Left renal cortex interstitium (tissue), 4 donors: ENCODE measurements around the gene OR4F17. TPM values are rescaled to one million over a fixed set of nuclear protein-coding genes. Genes with fewer than 3 reads are reported as not detected.
"Not testable (repeated sequence)": the region's sequence is repeated elsewhere in the genome, so short reads cannot be mapped to it uniquely, and the experiment has no call there.

Experiments used
- DNase-seq, 4 donors: peaks; one replicate each; pipeline ENCODE4 v3.0.0-alpha.2; 2013; ENCODE audit warnings: low read depth in 4 of 4, low spot score in 2 of 4, missing footprints in 1 of 4
- polyA plus RNA-seq, 4 donors: library from polyadenylated mRNA; unstranded; fragments of 120-200 nt; gene quantifications; one replicate each; pipeline ENCODE4 v1.2.1, GENCODE V29; 2013; ENCODE audit not compliant: insufficient read length in 4 of 4

The OR4F17 gene
- not detected for polyA plus RNA-seq

DNA sequence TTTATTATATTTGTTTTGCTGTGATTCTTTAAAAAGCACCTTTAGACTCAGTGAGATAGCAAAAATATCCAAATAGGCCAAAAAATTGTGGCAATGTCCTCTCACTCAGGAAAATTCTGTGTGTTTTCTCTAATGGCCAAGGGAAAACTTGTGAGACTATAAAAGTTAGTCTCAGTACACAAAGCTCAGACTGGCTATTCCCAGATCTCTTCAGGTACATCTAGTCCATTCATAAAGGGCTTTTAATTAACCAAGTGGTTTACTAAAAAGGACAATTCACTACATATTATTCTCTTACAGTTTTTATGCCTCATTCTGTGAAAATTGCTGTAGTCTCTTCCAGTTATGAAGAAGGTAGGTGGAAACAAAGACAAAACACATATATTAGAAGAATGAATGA is at the start of gene OR4F17:
TSS of gene OR4F17 (plus strand) at position 301 of the 400 bp plus-strand sequence. CDS start 3,575 bp downstream, outside the sequence.
- not testable (repeated sequence) for DNase-seq

DNA sequence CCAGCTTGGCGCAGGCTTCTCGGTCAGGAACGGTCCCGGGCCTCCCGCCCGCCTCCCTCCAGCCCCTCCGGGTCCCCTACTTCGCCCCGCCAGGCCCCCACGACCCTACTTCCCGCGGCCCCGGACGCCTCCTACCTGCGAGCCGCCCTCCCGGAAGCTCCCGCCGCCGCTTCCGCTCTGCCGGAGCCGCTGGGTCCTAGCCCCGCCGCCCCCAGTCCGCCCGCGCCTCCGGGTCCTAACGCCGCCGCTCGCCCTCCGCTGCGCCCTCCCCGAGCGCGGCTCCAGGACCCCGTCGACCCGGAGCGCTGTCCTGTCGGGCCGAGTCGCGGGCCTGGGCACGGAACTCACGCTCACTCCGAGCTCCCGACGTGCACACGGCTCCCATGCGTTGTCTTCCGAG is 36.1 kb upstream of the OR4F17 start:
- DNase-seq, result not testable (repeated sequence)

DNA sequence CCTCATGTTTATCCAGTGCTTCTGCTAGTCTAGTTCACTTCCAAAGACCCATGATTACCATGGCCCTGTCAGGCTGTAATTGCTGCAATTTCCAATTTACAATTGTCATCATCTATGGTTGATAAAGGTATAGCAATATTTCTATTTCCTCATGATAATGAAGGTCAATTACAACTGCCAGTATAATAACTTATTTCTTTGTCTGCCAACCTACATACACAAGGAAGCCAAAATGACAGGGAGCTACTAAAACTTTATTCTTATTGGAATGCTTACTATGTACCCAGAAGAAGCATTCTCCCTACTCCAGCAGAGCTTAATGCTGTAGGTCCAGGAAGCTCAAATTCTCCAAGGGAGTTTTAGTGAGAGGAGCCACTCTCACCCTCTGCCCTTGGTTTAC is 24.0 kb upstream of the OR4F17 start:
- DNase-seq, result not testable (repeated sequence)

- not testable (repeated sequence) for DNase-seq
Observed at GRCh38 chr19:83626-84025, 23.3 kb upstream of the OR4F17 start.

DNA sequence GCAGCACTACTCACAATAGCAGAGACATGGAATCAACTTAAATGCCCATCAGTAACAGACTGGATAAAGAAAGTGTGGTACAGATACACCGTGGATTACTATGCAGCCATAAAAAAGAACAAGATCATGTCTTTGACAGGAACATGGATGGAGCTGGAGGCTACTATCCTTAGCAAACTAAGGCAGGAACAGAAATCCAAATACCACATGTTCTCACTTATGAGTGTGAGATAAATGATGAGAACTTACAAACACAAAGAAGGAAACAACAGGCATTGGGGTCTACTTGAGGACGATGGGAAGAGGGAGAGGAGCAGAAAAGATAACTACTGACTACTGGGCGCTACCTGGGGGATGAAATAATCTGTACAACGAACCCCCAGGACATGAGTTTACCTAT is 16.2 kb upstream of the OR4F17 start:
- not testable (repeated sequence) for DNase-seq

DNA sequence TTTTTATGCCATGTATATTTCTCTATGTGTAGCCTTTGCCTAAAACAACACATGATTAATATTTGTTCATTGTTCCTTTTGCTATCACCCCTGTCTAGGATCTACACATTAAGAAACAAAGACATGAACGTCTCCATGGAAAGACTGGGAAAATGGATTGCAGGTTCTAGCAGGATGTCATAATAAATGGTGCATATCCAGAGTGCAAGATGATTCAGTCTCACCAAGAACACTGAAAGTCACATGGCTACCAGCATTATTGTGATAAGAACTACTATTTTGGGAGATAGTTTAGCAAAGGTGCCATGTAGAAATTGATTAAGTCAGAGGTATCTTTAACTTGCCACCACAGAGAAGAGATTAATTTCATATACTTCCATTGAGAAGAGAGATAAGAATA is 12.1 kb upstream of the OR4F17 start:
- not testable (repeated sequence) for DNase-seq

GRCh38 chr19:97647-98046 is 9.3 kb upstream of the OR4F17 start:
- DNase-seq, result not testable (repeated sequence)

DNA sequence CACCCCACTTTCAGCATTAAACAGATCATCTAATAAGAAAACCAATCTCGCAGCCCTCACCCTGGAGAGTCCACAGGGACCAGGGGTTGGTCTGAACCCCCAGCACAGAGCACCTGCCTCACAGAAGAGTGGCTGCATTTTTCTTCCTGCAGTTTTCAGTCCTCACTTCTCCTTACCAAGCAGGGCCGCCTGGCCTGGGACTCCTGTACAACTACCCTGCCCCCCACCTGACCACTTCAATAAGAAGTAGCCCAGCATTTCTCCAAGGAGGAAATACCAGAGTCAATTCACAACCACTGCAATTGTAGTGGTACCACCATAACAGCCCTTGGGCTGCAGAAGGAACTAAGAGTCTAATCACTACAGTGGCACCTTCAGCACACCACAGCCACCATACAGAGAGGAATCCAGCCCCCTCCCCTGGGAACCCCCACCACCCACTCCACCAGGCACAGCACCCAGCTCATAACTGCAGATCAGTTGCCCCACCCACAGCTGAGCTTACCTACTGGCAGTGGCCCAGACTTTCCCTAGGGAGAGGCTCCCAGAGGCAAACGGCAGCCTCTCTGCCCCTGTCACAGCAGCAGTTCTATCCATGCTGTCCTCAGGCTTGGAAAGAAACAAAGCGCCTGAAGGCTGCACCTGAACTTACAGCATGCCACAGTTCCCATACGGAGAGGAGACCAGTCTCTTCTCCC is 13.7 kb downstream of the OR4F17 start:
- not testable (repeated sequence) for DNase-seq

Other genes starting within 250 kb of the OR4F17 start
- 1 to 10 TPM; 2.1 to 4.2 (median 3.1) TPM for gene PLPP2, start 184.3 kb downstream of the OR4F17 start, polyA plus RNA-seq
- gene MIER2, start 237.7 kb downstream of the OR4F17 start, polyA plus RNA-seq, result 10 to 100 TPM; 24.0 to 36.6 (median 31.3) TPM